CD14-positive monocyte (primary cell): ENCODE data around the gene ASPN. TPM values are rescaled to one million over a fixed set of nuclear protein-coding genes. Genes with fewer than 3 reads are reported as not detected.

ENCODE experiments used
- DNase-seq, 3 donors: peaks; one replicate each; pipeline ENCODE4 v3.0.0-alpha.2; 2011 to 2022
- H2AFZ ChIP-seq: 2 replicates; pipeline ENCODE4 v1.6.0; 2012; ENCODE audit warnings: mild to moderate bottlenecking, low read depth, low read length, inconsistent platforms; ENCODE audit not compliant: insufficient read depth, poor library complexity, severe bottlenecking
- H3K27ac ChIP-seq, 2 donors: 1 replicate in 1 of 2; 2 replicates in 1 of 2; pipeline ENCODE4 v1.5.1; 2012 to 2013; ENCODE audit warnings: low read length in 2 of 2, control low read depth in 1 of 2, inconsistent platforms in 1 of 2, low read depth in 1 of 2, mild to moderate bottlenecking in 1 of 2
- H3K27me3 ChIP-seq, 2 donors: one replicate each; pipeline versions ENCODE4 v1.6.0 to v1.6.1; 2011 to 2013; ENCODE audit warnings: low read length in 2 of 2; ENCODE audit not compliant: control insufficient read depth in 2 of 2, insufficient read depth in 2 of 2
- H3K36me3 ChIP-seq, 2 donors: replicated peaks in 1 of 2; 1 replicate in 1 of 2; 2 replicates in 1 of 2; pipeline versions ENCODE4 v1.5.1 to v1.6.1; 2012 to 2013; ENCODE audit warnings: low read length in 2 of 2, control low read depth in 1 of 2, inconsistent platforms in 1 of 2, mild to moderate bottlenecking in 1 of 2; ENCODE audit not compliant: insufficient read depth in 2 of 2, control insufficient read depth in 1 of 2
- H3K4me1 ChIP-seq, 2 donors: 1 replicate in 1 of 2; 2 replicates in 1 of 2; pipeline versions ENCODE4 v1.5.1 to v1.6.1; 2012 to 2013; ENCODE audit warnings: low read length in 2 of 2, control low read depth in 1 of 2, inconsistent platforms in 1 of 2, mild to moderate bottlenecking in 1 of 2, moderate library complexity in 1 of 2; ENCODE audit not compliant: insufficient read depth in 2 of 2, control insufficient read depth in 1 of 2
- H3K4me2 ChIP-seq: replicated peaks from 2 replicates; pipeline ENCODE3; 2012; ENCODE audit warnings: low read length, moderate library complexity, mild to moderate bottlenecking; ENCODE audit not compliant: poor library complexity, severe bottlenecking; ENCODE audit errors: extremely low read depth
- H3K4me3 ChIP-seq, 3 experiments: fragments of 200-600 bp in 1 of 3; sonication (generic) in 1 of 3; replicated peaks in 1 of 3; 1 replicate in 2 of 3; 2 replicates in 1 of 3; pipeline ENCODE4 v1.5.1; 2011 to 2013; ENCODE audit warnings: low read length in 3 of 3, mild to moderate bottlenecking in 3 of 3, control low read depth in 2 of 3, low read depth in 2 of 3, inconsistent platforms in 1 of 3, moderate library complexity in 1 of 3
- H3K79me2 ChIP-seq: 2 replicates; pipeline ENCODE4 v1.6.0; 2012; ENCODE audit warnings: mild to moderate bottlenecking, control low read depth, inconsistent platforms, low read length, moderate library complexity; ENCODE audit not compliant: insufficient read depth
- H3K9ac ChIP-seq: 2 replicates; pipeline ENCODE4 v1.6.0; 2017; ENCODE audit warnings: low read length, mild to moderate bottlenecking; ENCODE audit not compliant: insufficient read depth, poor library complexity, severe bottlenecking
- H3K9me3 ChIP-seq, 2 donors: replicated peaks in 1 of 2; 1 replicate in 1 of 2; 2 replicates in 1 of 2; pipeline versions ENCODE4 v1.5.1 to v1.6.1; 2012 to 2013; ENCODE audit warnings: low read length in 2 of 2, control low read depth in 1 of 2; ENCODE audit not compliant: control insufficient read depth in 1 of 2, insufficient read depth in 1 of 2
- H4K20me1 ChIP-seq: 2 replicates; pipeline ENCODE4 v1.6.0; 2012; ENCODE audit warnings: mild to moderate bottlenecking, low read length, control low read depth, moderate library complexity; ENCODE audit not compliant: insufficient read depth
- H3K27ac Mint-ChIP-seq, 7 donors: one replicate each; pipeline ENCODE4 v1.8.0; 2020; ENCODE audit warnings: mild to moderate bottlenecking in 7 of 7, mixed read lengths in 7 of 7, moderate library complexity in 6 of 7, inconsistent platforms in 2 of 7
- H3K27me3 Mint-ChIP-seq, 3 donors: one replicate each; pipeline ENCODE4 v1.8.0; 2021 to 2022; ENCODE audit warnings: low read depth in 3 of 3, mild to moderate bottlenecking in 3 of 3, mixed read lengths in 3 of 3, moderate library complexity in 3 of 3, inconsistent platforms in 1 of 3
- H3K36me3 Mint-ChIP-seq, 2 donors: one replicate each; pipeline ENCODE4 v1.8.0; 2020; ENCODE audit warnings: mixed read lengths in 2 of 2, inconsistent platforms in 1 of 2, mild to moderate bottlenecking in 1 of 2
- H3K4me1 Mint-ChIP-seq: one replicate; pipeline ENCODE4 v1.8.0; 2020; ENCODE audit warnings: mild to moderate bottlenecking, mixed read lengths
- H3K4me3 Mint-ChIP-seq, 2 donors: one replicate each; pipeline ENCODE4 v1.8.0; 2020; ENCODE audit warnings: mild to moderate bottlenecking in 2 of 2, mixed read lengths in 2 of 2, moderate library complexity in 1 of 2
- H3K9me3 Mint-ChIP-seq, 7 donors: one replicate each; pipeline ENCODE4 v1.8.0; 2020 to 2022; ENCODE audit warnings: mixed read lengths in 7 of 7, mild to moderate bottlenecking in 6 of 7, moderate library complexity in 6 of 7, inconsistent platforms in 2 of 7
- CTCF ChIP-seq: fragments of 200-600 bp; IDR thresholded peaks from one replicate; pipeline ENCODE4 v1.8.0; 2022; ENCODE audit warnings: antibody characterized with exemption, mild to moderate bottlenecking
- WGBS: methylation state at CpG from one replicate; pipeline ENCODE4 v1.1.5; 2013; ENCODE audit warnings: missing lambda C conversion rate; ENCODE audit not compliant: insufficient coverage; 5-methylcytosine and 5-hydroxymethylcytosine counted together
- intact Hi-C, 2 donors: fragments of 100-400 bp; cut with micrococcal nuclease; formaldehyde crosslinking; loops; one replicate each; pipeline versions ENCODE4 v1.15.0 to v1.15.1; 2023
- polyA plus RNA-seq, 3 donors: library from polyadenylated mRNA; depleted of rRNA in 1 of 3; unstranded in 2 of 3; stranded (reverse) in 1 of 3; fragments of 300-500 nt in 2 of 3; fragments of >200 nt in 1 of 3; fragmentation: Illumina TruSeq in 2 of 3; gene quantifications; 1 replicate in 2 of 3; 2 replicates in 1 of 3; pipeline ENCODE4 v1.2.3, GENCODE V29; 2012 to 2021

Gene ASPN
- polyA plus RNA-seq, 3 donors, result not detected

GRCh38 chr9:92426501-92427145 is 55.7 kb downstream of the ASPN start:
- H3K27me3 ChIP-seq, result no peaks in the 10 kb centered on the region
- WGBS, result 100% methylated on average over 3 of the region's 5 CpGs
- no peak for TF ChIP-seq CTCF
- H3K4me3 ChIP-seq, result no peak overlapping the region
- H2AFZ ChIP-seq, result no peak overlapping the region
- H3K9me3 ChIP-seq, result no peaks in the 10 kb centered on the region
- no peak overlapping the region for H3K27ac ChIP-seq
- DNase-seq, result no peak
- Mint-ChIP-seq H3K36me3 (peaks cover 7 to 10% of the 10 kb centered on the region in 2 donors), H3K27me3 (no peaks in the 10 kb centered on the region), H3K4me1 (peaks cover 5% of the 10 kb centered on the region), H3K27ac (no peak overlapping the region), H3K4me3 (no peak overlapping the region), H3K9me3 (no peaks in the 10 kb centered on the region)
- no peaks in the 10 kb centered on the region for H3K79me2 ChIP-seq
- no peak overlapping the region for H3K9ac ChIP-seq
- H3K4me2 ChIP-seq, result no peak overlapping the region
- no peaks in the 10 kb centered on the region for H3K4me1 ChIP-seq
- intact Hi-C loops, result no loop called here
- no peaks in the 10 kb centered on the region for H4K20me1 ChIP-seq
- no peaks in the 10 kb centered on the region for H3K36me3 ChIP-seq

- H3K4me1 ChIP-seq, result no peaks in the 10 kb centered on the region
- no peaks in the 10 kb centered on the region for H3K9me3 Mint-ChIP-seq
- intact Hi-C loops, result no loop called here
- H3K4me3 Mint-ChIP-seq, result no peak overlapping the region
- H3K36me3 Mint-ChIP-seq, result peaks cover 4 to 7% of the 10 kb centered on the region in 2 donors
- H3K27me3 Mint-ChIP-seq, result no peaks in the 10 kb centered on the region
- H3K27ac Mint-ChIP-seq, result no peak overlapping the region
- H3K4me1 Mint-ChIP-seq, result peaks cover 5% of the 10 kb centered on the region
- no peak overlapping the region for H3K4me3 ChIP-seq
- H3K79me2 ChIP-seq, result no peaks in the 10 kb centered on the region
- H3K9ac ChIP-seq, result no peak overlapping the region
- no peak overlapping the region for H2AFZ ChIP-seq
- no peak overlapping the region for H3K27ac ChIP-seq
- no peaks in the 10 kb centered on the region for H3K9me3 ChIP-seq
- H4K20me1 ChIP-seq, result no peaks in the 10 kb centered on the region
- no CpG with 5 or more reads among the region's 2 CpGs for WGBS
- H3K4me2 ChIP-seq, result no peak overlapping the region
- H3K36me3 ChIP-seq, result no peaks in the 10 kb centered on the region
- DNase-seq, result no peak
- no peaks in the 10 kb centered on the region for H3K27me3 ChIP-seq
- TF ChIP-seq CTCF, result no peak
These were observed 56.8 kb downstream of the ASPN start for GRCh38 chr9:92425474-92425873.
